CD4-positive, alpha-beta T cell treated with Interleukin-21 for 1 hour (primary cell): ENCODE measurements around the gene TAF15.

ENCODE experiments used
- DNase-seq: peaks from one replicate; pipeline ENCODE4 v3.0.0-alpha.2; 2020

Gene TAF15

GRCh38 chr17:35875072-35875799 is 66.0 kb downstream of the TAF15 start:
- peak; percentile 48 for DNase-seq

GRCh38 chr17:35875800-35876139 is 66.5 kb downstream of the TAF15 start:
- no peak for DNase-seq

- DNase-seq, result no peak
Measured at GRCh38 chr17:35876534-35876933, 67.2 kb downstream of the TAF15 start.

- DNase-seq, result no peak
Measured at GRCh38 chr17:35877345-35878029, 68.2 kb downstream of the TAF15 start.

GRCh38 chr17:35878361-35878760 is 69.1 kb downstream of the TAF15 start:
- DNase-seq, result no peak

- peak; percentile 88 for DNase-seq
Measured at GRCh38 chr17:35879773-35880654, 70.7 kb downstream of the TAF15 start, which contains the start of gene CCL5. TSS of gene CCL5 (minus strand) at chr17:35880360.

- peak; percentile 46 for DNase-seq
Measured at GRCh38 chr17:35889241-35889640, 80.0 kb downstream of the TAF15 start.

GRCh38 chr17:35889818-35890773 is 80.8 kb downstream of the TAF15 start:
- no peak for DNase-seq

GRCh38 chr17:35890774-35891155 is 81.5 kb downstream of the TAF15 start:
- DNase-seq, result peak; percentile 78

- no peak for DNase-seq
Measured at GRCh38 chr17:35891269-35891668, 82.0 kb downstream of the TAF15 start.

GRCh38 chr17:35892091-35893035 is 83.1 kb downstream of the TAF15 start:
- peak; percentile 53 for DNase-seq

- DNase-seq, result no peak
Measured at GRCh38 chr17:35893751-35894150, 84.5 kb downstream of the TAF15 start.

GRCh38 chr17:35894206-35894605 is 84.9 kb downstream of the TAF15 start:
- no peak for DNase-seq

GRCh38 chr17:35895636-35896587 is 86.6 kb downstream of the TAF15 start:
- peak; percentile 63 for DNase-seq
